ENCODE data around the gene WDR53. TPM values are rescaled to one million over a fixed set of nuclear protein-coding genes. Genes with fewer than 3 reads are reported as not detected.

WDR53 gene
- total RNA-seq, 1 experiment from 2014 or later = 17.8 TPM

DNA sequence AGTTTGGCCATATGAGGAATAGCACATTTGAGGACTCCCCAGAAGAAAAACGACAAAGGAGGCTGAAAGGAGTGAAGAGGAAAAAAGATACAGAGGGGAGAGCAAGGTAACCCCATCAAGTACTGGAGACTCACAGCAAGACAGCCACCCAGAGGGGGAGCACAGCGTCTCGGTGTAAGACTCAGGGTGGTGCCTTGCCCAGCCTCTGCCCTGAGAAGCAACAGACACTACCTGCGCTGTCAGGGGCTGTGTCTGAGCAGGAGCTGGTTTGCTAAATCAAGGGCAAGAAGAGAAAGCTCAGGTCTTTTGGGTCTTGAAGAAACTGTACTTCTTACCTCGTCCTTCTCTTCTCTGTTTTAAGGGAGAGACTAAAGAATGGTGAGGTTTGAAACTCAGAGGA lies 28.0 kb upstream of the WDR53 start:
- TF ChIP-seq, protein P1, sequence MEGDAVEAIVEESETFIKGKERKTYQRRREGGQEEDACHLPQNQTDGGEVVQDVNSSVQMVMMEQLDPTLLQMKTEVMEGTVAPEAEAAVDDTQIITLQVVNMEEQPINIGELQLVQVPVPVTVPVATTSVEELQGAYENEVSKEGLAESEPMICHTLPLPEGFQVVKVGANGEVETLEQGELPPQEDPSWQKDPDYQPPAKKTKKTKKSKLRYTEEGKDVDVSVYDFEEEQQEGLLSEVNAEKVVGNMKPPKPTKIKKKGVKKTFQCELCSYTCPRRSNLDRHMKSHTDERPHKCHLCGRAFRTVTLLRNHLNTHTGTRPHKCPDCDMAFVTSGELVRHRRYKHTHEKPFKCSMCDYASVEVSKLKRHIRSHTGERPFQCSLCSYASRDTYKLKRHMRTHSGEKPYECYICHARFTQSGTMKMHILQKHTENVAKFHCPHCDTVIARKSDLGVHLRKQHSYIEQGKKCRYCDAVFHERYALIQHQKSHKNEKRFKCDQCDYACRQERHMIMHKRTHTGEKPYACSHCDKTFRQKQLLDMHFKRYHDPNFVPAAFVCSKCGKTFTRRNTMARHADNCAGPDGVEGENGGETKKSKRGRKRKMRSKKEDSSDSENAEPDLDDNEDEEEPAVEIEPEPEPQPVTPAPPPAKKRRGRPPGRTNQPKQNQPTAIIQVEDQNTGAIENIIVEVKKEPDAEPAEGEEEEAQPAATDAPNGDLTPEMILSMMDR (IDR thresholded peaks at IDR 0.05; ENCODE audit: insufficient read depth in 1 of 2, low read depth in 1 of 2, low read length in 1 of 2, severe bottlenecking in 1 of 2, unreplicated experiment in 1 of 2) = no peak
- Histone ChIP-seq H3K9me3 (no peaks in the 10 kb centered on the region), H3K27me3 (replicated peaks; ENCODE audit: control insufficient read depth, insufficient read depth, low read length) (no peaks in the 10 kb centered on the region), H3K4me1 (no peaks in the 10 kb centered on the region), H3K4me3 (ENCODE audit: low read depth, low read length) (no peak overlapping the region), H3K36me3 (ENCODE audit: control insufficient read depth, insufficient read depth, low read length) (no peaks in the 10 kb centered on the region)
- Mint-ChIP-seq H3K4me1 (ENCODE audit: low read depth, unreplicated experiment) (no peaks in the 10 kb centered on the region), H3K27ac (ENCODE audit: unreplicated experiment) (no peak overlapping the region), H3K4me3 (ENCODE audit: unreplicated experiment) (no peak overlapping the region), H3K9me3 (ENCODE audit: unreplicated experiment) (no peaks in the 10 kb centered on the region), H3K36me3 (ENCODE audit: insufficient read depth, unreplicated experiment) (no peaks in the 10 kb centered on the region), H3K27me3 (ENCODE audit: insufficient read depth, unreplicated experiment) (no peaks in the 10 kb centered on the region)
- POLR2A ChIA-PET = no interaction called here
- CTCF ChIA-PET = no interaction called here
- DNase-seq = no peak
- BruUV-seq (replicated peaks) = no TSS peak
- intact Hi-C loops (cut with micrococcal nuclease; ENCODE audit: unreplicated experiment) = no loop called here

DNA sequence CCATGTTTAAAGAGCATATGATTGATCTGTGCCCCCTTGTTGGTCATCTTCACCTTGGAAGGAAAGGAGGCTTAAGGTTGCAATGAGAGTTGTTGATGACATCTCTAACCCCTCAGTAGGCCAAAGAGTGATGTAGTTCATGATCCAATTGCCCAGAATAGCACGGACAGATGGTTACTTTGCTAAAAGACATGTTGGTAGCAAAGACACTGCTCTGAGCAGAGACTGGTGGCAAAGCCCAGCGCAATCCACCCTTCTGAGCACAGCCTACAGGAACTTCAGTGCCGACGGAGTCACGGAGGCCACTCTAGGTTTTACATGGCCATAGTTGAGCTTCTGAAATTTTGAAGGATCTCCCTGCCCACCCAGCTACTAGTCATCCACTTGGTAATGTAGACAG lies 21.9 kb upstream of the WDR53 start:
- Mint-ChIP-seq H3K9me3 (ENCODE audit: unreplicated experiment) (no peaks in the 10 kb centered on the region), H3K36me3 (ENCODE audit: insufficient read depth, unreplicated experiment) (peaks cover 11% of the 10 kb centered on the region), H3K4me3 (ENCODE audit: unreplicated experiment) (no peak overlapping the region), H3K27ac (ENCODE audit: unreplicated experiment) (no peak overlapping the region), H3K4me1 (ENCODE audit: low read depth, unreplicated experiment) (no peaks in the 10 kb centered on the region), H3K27me3 (ENCODE audit: insufficient read depth, unreplicated experiment) (no peaks in the 10 kb centered on the region)
- intact Hi-C loops (cut with micrococcal nuclease; ENCODE audit: unreplicated experiment) = no loop called here
- BruUV-seq (replicated peaks) = no TSS peak
- H3K27me3 ChIP-seq (replicated peaks; ENCODE audit: control insufficient read depth, insufficient read depth, low read length) = no peaks in the 10 kb centered on the region
- POLR2A ChIA-PET = no interaction called here
- TF ChIP-seq, protein P1 (IDR thresholded peaks at IDR 0.05; ENCODE audit: insufficient read depth in 1 of 2, low read depth in 1 of 2, low read length in 1 of 2, severe bottlenecking in 1 of 2, unreplicated experiment in 1 of 2) = no peak
- H3K4me1 ChIP-seq = no peaks in the 10 kb centered on the region
- H3K9me3 ChIP-seq = no peaks in the 10 kb centered on the region
- H3K36me3 ChIP-seq (ENCODE audit: control insufficient read depth, insufficient read depth, low read length) = no peaks in the 10 kb centered on the region
- H3K4me3 ChIP-seq (ENCODE audit: low read depth, low read length) = no peak overlapping the region
- DNase-seq = no peak
- CTCF ChIA-PET = no interaction called here

DNA sequence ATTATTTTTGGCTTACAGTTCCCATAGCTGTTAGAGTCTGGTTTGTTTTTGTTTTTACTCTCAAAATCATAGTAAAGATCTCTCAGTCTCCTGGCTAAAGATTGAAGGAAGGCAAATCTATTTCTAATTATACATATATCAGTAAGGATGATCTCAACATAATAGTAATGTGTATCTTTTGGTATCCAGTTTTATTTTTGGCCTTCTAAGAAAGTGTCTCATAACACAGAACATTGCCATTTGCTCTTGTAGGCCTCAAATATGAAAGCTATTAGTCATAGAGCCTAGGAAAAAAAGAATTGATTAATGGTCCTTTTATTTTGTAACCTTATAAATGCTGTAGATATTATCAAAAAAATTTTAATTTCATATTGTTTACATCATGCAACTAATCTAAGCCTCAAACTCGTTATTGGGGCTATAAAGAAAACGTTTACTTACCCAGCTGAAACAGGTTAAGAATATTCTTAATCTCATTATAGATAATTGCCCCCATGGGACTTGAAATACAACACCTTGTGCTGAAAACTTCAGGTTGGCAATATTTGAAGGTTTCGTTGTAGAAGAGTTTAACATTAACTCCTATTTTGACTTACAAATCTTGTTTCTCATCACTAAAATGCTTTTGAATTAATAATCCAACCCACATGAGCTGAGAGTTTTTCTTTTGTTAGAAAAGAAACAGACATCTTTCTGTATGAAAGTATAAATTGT lies 16.8 kb upstream of the WDR53 start:
- H3K4me1 ChIP-seq = peaks cover 13% of the 10 kb centered on the region; the same call in 1 of the 2 replicates
- no TSS peak for BruUV-seq (replicated peaks)
- H3K27me3 Mint-ChIP-seq (ENCODE audit: insufficient read depth, unreplicated experiment) = no peaks in the 10 kb centered on the region
- H3K36me3 ChIP-seq (ENCODE audit: control insufficient read depth, insufficient read depth, low read length) = no peaks in the 10 kb centered on the region
- no peak overlapping the region for H3K4me3 ChIP-seq (ENCODE audit: low read depth, low read length)
- no peak for DNase-seq
- CTCF ChIA-PET = no interaction called here
- intact Hi-C loops (cut with micrococcal nuclease; ENCODE audit: unreplicated experiment) = no loop called here
- no peaks in the 10 kb centered on the region for H3K9me3 ChIP-seq
- H3K4me1 Mint-ChIP-seq (ENCODE audit: low read depth, unreplicated experiment) = peaks cover 7% of the 10 kb centered on the region
- TF ChIP-seq, protein P1 (IDR thresholded peaks at IDR 0.05; ENCODE audit: insufficient read depth in 1 of 2, low read depth in 1 of 2, low read length in 1 of 2, severe bottlenecking in 1 of 2, unreplicated experiment in 1 of 2) = no peak
- no peaks in the 10 kb centered on the region for H3K27me3 ChIP-seq (replicated peaks; ENCODE audit: control insufficient read depth, insufficient read depth, low read length)
- no peak overlapping the region for H3K4me3 Mint-ChIP-seq (ENCODE audit: unreplicated experiment)
- H3K27ac Mint-ChIP-seq (ENCODE audit: unreplicated experiment) = no peak overlapping the region
- POLR2A ChIA-PET = no interaction called here
- peaks cover 42% of the 10 kb centered on the region for H3K36me3 Mint-ChIP-seq (ENCODE audit: insufficient read depth, unreplicated experiment)
- no peaks in the 10 kb centered on the region for H3K9me3 Mint-ChIP-seq (ENCODE audit: unreplicated experiment)
